GM21717 (cell line): ENCODE measurements around the gene TVP23C.
"Not testable (repeated sequence)": the region's sequence is repeated elsewhere in the genome, so short reads cannot be mapped to it uniquely, and the experiment has no call there.

Source experiments
- ATAC-seq: cut with Tn5 transposase; IDR thresholded peaks from one replicate; pipeline ENCODE4 v1.9.1; 2021; ENCODE audit warnings: mild to moderate bottlenecking, moderate library complexity; ENCODE audit not compliant: unreplicated experiment

TVP23C gene

GRCh38 chr17:15533122-15533521 is 30.2 kb downstream of the TVP23C start:
- not testable (repeated sequence) for ATAC-seq

- not testable (repeated sequence) for ATAC-seq
These were observed 36.7 kb downstream of the TVP23C start for GRCh38 chr17:15526292-15527218.

DNA sequence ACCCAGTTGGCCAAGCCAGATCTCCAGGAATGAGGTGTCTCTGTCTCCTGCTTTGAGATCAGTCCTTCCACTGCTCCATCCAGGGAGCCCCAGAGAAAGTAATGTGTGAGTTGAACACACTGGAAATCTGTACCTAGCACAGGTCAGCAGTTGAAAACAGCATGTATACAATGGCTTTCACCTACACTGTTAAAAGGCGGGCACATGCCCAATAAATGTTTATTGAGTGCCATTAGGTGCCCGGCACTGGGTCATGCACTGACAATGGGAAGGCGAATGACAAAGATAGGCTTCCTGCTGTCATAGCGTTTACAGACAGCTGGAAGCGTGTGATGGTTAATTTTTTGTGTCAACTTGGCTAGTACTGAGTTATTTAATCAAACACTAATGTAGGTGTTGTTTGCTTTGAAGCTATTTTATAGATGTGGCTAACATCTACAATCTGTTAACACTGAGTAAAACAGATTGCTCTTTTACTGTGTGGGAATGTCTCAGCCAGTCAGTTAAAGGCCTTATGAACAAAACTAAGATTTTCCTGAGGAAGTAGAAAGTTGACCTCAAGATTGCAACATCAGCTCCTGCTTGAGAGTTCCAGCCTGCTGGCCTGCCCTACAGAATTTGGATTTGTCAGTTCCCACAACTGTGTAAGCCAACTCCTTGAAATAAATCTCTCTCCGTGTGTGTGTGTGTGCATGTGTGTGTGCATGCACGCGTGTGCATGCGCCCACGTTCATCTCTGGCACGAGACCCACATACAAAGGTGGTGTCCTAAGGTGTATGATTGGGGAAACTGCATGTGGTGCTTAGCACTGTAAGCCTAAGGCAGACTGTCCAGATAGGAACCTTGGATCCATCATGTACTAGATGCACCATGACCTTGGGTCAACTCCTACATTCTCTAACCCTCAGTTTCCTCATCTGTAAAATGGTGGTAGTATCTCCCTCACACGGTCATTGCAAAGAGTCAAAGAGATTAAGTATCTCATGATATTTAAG is 38.0 kb downstream of the TVP23C start:
- ATAC-seq, result not testable (repeated sequence)

DNA sequence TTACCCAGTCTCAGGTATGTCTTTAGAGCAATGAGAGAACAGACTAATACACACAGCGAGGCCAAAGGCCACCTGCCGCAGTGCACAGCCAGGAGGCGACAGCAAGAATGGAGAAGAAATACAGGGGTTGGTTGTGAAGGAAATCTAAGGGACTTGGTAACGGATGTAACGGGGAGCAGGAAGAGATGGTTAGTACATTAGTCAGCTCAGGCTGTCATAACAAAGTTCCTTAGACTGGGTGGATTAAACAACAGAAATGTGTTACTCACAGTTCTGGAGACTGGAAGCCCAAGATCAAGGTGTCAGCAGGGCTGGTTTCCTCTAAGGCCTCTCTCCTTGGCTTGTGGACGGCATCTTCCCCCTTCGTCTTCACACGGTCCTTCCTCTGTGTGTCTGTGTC is 47.1 kb downstream of the TVP23C start:
- ATAC-seq, result no peak

- ATAC-seq, result no peak
These were observed 48.8 kb downstream of the TVP23C start for GRCh38 chr17:15514469-15514868.

DNA sequence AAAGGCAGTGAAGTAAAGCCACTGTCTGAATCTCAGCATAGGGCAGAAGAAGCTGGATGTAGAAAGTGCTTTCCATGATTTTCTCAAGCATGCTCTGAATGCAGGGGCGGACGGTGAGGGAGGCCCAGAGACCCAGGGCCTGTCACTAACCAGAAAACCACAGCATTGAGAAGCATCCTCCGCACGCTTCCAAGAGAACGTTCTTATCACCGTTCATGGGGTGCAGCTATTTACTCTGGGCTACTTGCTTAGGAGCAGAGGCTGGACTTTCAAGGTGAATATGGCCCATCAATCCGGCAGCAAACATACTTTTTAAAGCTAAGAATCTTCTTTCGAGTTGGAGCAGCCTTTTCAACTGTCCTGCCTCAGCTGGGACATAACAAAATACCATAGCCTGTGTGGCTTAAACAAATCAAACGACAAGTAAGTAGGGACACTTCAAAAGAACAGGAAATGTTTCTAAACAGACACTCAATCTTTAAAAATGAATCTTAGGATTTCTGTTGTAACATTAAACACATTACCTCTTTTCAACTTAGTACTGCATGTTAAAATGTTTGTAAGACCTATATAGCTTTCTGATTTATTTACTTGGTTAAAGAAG is 49.3 kb downstream of the TVP23C start:
- no peak for ATAC-seq

- no peak for ATAC-seq
These were observed 50.1 kb downstream of the TVP23C start for GRCh38 chr17:15513058-15513791.

- ATAC-seq, result no peak
These were observed 51.1 kb downstream of the TVP23C start for GRCh38 chr17:15512071-15512709.

DNA sequence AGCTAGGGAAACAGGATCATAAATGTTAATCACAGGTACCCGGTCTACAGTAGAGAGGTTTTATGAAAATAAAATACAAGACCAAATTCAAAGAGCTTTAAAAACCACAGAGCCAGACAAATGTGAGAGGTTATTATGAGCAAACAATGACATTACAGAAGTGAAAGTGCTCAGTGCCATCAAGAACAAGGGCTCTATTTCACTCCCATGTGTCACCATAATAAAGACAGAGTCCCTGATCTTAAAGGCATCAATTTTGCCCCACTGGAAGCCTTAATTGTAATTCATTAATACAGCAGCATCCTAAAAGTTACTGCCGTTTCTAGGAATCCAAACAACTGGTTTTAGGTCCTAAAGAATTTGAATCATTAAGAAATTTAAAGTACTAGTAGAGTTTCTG is 52.1 kb downstream of the TVP23C start:
- ATAC-seq, result no peak

- no peak for ATAC-seq
These were observed 52.9 kb downstream of the TVP23C start for GRCh38 chr17:15510361-15510760.

GRCh38 chr17:15509095-15509494 is 54.2 kb downstream of the TVP23C start:
- no peak for ATAC-seq

DNA sequence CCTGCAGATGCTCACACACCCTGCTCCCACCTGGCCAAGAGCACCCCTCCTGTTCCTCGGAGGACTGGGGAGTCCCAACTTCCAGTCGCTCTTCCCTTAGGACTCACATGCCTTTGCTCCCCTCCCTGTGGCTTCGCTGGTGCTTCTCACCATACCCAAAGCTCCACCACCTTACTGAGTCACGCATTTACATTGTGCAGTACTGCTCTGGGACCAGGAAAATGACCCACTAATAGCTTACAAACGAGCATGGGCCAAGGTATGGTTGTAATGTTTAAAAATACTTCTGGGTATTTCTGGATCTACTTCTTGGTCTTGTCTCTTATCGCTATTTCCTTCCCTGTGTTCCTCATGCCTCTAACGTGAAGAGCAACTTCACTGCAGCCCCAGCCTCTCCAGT is 54.8 kb downstream of the TVP23C start:
- no peak for ATAC-seq

- ATAC-seq, result no peak
These were observed 55.4 kb downstream of the TVP23C start for GRCh38 chr17:15507896-15508295.

GRCh38 chr17:15507001-15507400 is 56.3 kb downstream of the TVP23C start:
- no peak for ATAC-seq

GRCh38 chr17:15505708-15506107 is 57.6 kb downstream of the TVP23C start:
- not testable (repeated sequence) for ATAC-seq

DNA sequence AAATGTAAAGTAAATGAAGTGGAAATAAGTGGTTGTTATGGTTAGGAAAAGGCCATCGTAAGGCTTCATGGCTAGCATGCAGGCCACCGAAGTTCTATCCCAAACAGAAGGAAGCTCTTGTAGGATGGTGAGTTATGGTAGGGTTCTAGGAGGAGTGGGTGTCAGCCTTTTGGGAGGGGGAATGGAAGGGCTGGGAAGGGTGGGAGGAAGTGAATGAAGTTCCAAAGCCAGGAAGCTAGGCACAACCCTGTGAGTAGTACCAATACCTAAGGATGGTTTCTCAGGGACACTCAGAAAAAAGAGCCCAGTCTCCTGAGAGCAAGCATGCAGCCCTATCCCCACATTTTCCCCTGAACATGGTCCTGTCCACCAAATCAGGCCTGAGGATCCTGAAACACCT is 59.6 kb downstream of the TVP23C start:
- no peak for ATAC-seq

GRCh38 chr17:15502369-15503112 is 60.7 kb downstream of the TVP23C start:
- ATAC-seq, result peak; percentile 79

DNA sequence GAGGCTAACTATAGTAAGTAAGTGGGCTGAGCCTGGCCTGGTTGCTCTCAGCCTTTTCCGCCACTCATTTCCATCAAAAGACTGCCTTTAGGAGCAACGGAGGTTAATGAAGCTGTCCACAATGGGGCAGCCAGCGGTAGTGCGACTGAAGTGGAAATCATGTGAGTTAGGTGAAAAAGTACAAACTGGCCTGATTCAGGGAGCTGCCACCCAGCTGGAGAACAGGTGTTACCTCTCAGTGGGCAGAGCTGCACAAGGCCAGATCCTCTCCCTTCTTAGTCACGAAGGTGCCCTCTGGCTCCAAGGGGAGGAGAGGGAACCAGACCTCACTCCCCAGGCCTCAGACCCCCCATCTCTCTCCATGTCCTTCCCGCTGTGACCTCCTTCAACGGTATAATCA is 61.5 kb downstream of the TVP23C start:
- no peak for ATAC-seq

- no peak for ATAC-seq
These were observed 62.0 kb downstream of the TVP23C start for GRCh38 chr17:15501282-15501681.
